PC-3 (cell line): Measurements from ENCODE around the gene CEP89.

Experiments
- CTCF ChIP-seq: fragments of 300-600 bp; sonication (generic); conservative IDR thresholded peaks from 2 replicates; pipeline ENCODE4 v1.5.1; 2017; ENCODE audit warnings: antibody characterized with exemption, low read depth, mild to moderate bottlenecking, low read length
- EZH2phosphoT487 ChIP-seq: fragments of 300-600 bp; sonication (generic); IDR thresholded peaks from 2 replicates; pipeline ENCODE4 v1.6.1; 2018; ENCODE audit warnings: mild to moderate bottlenecking, antibody characterized with exemption, low read length, borderline replicate concordance

GRCh38 chr19:32876236-32876918 is 95.4 kb downstream of the CEP89 start:
- TF ChIP-seq CTCF = 0 out of 2 replicates have a peak, but pooled peaks have one; percentile 9
- no peak for TF ChIP-seq EZH2phosphoT487
